ENCODE measurements around the gene XPO1.
"Not testable (repeated sequence)": the region's sequence is repeated elsewhere in the genome, so short reads cannot be mapped to it uniquely, and the experiment has no call there.

XPO1 gene

DNA sequence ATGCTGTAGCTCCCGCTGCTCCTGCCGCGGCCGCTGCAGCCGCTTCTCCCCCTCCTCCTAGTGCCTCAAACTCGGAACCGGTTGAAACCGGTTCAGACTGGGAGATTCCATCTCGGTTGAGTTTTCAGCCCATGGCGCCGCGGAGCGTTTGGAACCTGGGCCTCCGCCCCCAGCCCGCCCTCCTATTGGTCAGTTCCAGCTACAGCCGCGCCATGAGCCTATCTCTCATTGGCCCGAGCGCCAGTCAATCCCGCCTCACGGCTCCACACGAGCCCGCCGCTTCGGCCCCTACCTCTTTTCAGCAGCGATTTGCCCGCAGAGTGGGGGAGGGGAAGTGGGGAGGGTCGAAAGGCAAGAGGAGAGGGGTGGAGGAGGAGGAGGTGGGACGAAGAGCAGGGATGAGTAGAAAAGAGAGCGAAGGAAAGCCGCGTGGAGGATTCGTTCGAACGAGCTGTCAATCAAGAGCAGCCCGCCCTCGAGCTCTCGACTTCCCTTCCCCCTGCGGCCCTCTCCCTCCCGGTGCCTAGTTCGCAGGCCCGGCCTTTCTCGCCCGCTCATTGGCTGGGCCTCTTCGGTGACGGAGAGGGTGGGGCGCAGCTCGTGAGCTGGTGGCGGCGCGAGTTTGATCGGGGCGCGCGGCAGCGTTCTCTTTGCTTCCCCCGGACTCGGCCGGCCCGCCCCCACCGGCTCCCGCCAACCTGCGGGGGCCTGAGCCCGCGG, at the start of gene XPO1:
XPO1 (minus strand) TSS at position 157 of the 720 bp plus-strand sequence. CDS start 4,459 bp downstream, outside the sequence.
- FAIRE-seq (peak; percentile 96), DNase-seq (ENCODE audit: extremely low spot score, insufficient read length, low read depth) (peak; percentile 92)

DNA sequence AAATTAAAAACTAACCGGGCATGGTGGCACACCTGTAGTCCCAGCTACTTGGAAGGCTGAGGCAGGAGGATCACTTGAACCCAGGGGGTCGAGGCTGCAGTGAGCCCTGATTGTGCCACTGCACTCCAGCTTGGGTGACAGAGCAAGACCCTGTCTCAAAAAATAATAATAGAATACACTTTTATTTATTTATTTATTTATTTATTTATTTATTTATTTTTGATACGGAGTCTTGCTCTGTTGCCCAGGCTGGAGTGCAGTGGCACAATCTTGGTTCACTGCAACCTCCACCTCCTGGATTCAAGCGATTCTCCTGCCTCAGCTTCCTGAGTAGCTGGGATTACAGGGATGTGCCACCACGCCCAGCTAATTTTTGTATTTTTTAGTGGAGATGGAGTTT, 48.8 kb upstream of the XPO1 start:
- not testable (repeated sequence) for FAIRE-seq; DNase-seq (ENCODE audit: extremely low spot score, insufficient read length, low read depth)

GRCh38 chr2:61585383-61585782, 47.2 kb upstream of the XPO1 start:
- no peak for FAIRE-seq

DNA sequence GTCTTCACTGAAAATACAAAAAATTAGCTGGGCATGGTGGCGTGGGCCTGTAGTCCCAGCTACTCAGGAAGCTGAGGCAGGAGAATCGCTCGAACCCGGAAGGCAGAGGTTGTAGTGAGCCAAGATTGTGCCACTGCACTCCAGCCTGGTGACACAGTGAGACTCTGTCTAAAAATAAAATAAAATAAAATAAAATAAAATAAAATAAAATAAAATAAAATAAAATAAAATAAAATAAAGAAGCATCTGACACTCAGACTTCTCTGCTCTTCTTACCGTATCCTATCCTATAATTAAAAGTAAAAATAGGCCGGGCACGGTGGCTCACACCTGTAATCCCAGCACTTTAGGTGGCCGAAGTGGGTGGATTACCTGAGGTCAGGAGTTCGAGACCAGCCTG, 46.2 kb upstream of the XPO1 start:
- not testable (repeated sequence) for FAIRE-seq; DNase-seq (ENCODE audit: extremely low spot score, insufficient read length, low read depth)

More at GRCh38 chr2:61585383-61585782, 47.2 kb upstream of the XPO1 start:
- no peak for DNase-seq (ENCODE audit: extremely low spot score, insufficient read length, low read depth)

DNA sequence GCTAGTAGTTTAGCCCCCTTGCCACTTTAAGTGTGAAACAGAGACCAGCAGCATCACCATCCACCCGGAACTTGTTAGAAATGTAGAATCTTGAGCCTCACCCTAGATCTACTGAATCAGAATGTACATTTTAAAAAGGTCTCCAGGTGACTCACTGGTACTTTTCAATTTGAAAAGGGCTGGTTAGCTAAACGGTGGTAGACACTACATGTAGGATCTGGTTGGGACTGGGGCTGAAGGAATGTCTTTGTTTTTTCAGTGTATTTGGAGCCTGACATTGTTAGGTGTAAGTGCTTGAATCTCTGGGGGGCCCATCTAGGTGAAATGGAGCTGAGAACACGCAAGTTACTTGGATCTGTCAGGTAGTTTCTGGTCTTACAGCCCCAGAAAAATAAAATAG, 44.0 kb upstream of the XPO1 start:
- DNase-seq (ENCODE audit: extremely low spot score, insufficient read length, low read depth) (no peak), FAIRE-seq (no peak)

- no peak for FAIRE-seq
- DNase-seq (ENCODE audit: extremely low spot score, insufficient read length, low read depth) = no peak
Observed at GRCh38 chr2:61581716-61582115, 43.6 kb upstream of the XPO1 start.

DNA sequence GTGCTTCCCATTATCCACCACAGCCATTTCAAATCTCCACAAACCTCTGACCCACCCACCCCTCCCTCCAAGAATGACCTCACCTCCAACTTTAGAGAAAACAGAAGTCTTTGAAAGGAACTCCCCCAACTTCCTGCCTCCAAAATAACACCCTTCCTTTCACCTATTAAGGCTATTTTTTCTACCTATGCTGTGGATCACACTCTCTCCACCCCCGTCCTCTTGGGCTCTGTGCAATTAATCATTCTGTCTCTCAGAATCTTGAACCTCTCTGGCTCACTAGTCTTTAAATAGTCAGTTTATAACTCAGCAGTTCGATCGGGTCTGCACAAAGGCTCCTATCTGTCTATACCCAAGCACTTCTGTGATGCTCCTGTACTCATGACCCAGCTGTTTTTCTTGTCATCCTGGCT, 37.3 kb upstream of the XPO1 start:
- DNase-seq (ENCODE audit: extremely low spot score, insufficient read length, low read depth) (no peak), FAIRE-seq (no peak)

DNA sequence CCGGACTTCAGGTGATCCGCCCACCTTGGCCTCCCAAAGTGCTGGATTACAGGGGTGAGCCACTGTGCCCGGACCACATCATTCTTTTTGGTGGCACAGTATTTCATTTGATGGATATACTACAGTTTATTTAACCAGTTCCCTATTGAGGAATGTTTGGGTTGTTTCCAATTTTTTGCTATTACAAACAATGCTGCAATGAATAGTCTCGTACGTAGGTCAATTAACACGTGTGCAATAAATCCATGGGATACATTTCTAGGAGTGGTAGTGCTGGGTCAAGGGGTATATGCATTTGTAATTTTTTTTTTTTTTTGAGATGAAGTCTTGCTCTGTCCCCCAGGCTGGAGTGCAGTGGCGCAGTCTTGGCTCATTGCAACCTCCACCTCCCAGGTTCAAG, 28.4 kb upstream of the XPO1 start:
- FAIRE-seq = no peak

DNA sequence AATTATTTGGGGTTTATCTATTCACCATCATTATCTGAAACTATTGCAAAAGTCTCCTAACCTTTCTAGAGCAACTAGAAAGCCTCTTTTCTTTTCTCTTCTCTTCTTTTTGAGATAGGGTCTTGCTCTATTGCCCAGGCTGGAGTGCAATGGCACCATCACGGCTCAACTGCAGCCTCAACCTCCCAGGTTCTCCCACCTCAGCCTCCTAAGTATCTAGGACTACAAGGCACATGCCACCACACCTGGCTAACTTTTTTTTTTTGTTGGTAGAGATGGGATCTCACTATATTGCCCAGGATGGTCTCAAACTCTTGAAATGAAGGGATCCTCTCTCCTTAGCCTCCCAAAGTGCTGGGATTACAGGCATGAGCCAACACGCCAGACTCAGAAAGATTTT, 24.5 kb upstream of the XPO1 start:
- FAIRE-seq (no peak), DNase-seq (ENCODE audit: extremely low spot score, insufficient read length, low read depth) (no peak)

More for the DNA sequence above, 28.4 kb upstream of the XPO1 start:
- no peak for DNase-seq (ENCODE audit: extremely low spot score, insufficient read length, low read depth)

- no peak for DNase-seq (ENCODE audit: extremely low spot score, insufficient read length, low read depth)
- FAIRE-seq = no peak
Observed at GRCh38 chr2:61558160-61558559, 20.0 kb upstream of the XPO1 start.

GRCh38 chr2:61557381-61557780, 19.2 kb upstream of the XPO1 start:
- DNase-seq (ENCODE audit: extremely low spot score, insufficient read length, low read depth) (no peak), FAIRE-seq (no peak)

DNA sequence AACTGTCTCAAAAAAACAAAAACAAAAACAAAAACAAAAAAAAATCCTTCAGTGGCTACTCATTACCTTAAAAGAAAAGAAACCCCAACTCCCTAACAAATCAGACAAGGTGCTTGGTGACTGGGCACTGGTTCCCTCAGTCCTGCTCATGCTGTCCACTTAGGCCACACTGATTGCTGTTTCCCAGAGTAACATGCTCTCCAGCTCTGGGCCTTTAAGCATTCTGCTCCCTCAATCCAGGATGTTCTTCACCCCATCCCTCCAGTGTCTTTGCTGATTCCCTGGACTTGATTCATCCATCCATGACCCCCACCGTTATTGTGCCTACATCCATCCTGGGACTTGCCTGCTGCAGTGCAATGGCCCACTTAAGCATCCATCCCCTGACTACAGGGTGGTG, 16.4 kb upstream of the XPO1 start:
- DNase-seq (ENCODE audit: extremely low spot score, insufficient read length, low read depth) (no peak), FAIRE-seq (no peak)

DNA sequence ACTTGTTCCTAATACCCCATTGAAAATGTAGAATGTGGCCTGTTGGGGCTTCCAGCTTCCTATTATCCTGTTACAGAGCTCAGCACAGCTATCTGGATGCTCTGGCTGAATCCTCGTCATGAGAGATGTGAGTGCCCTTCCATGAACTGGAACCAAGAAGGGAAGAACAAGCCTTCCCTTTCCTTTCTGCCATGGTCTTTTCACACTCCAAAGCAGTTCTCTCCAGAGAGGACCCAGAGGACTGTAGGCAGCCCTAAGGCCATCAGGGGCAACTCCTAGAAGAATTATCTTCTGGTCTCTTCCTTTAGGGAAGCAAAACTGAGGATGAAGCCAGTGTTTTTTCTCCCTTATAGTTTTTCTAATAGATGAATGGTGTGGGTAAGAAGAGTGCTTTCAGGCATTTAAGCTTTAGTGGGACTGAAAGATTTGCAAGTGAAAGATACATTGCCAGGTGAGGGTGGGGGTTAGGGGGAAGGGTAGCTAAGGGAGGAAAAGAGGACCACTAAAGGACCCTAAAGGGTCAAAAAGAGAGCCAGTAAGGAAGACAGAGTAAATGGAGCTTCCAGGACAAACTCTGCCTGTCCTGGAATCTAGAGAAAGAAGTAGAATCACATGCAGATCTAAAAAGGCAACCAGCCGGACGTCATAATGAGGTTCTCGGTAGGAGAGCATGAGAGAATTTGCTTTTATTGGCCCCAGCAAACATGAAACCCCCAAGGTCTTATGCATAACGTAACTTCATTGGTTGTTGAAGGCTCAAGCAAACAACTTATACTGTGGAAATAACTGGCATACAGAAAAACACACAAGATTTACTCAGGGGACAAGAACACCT, 12.4 kb upstream of the XPO1 start:
- FAIRE-seq (no peak), DNase-seq (ENCODE audit: extremely low spot score, insufficient read length, low read depth) (no peak)

GRCh38 chr2:61549546-61549945, 11.4 kb upstream of the XPO1 start:
- DNase-seq (ENCODE audit: extremely low spot score, insufficient read length, low read depth) (no peak), FAIRE-seq (no peak)

DNA sequence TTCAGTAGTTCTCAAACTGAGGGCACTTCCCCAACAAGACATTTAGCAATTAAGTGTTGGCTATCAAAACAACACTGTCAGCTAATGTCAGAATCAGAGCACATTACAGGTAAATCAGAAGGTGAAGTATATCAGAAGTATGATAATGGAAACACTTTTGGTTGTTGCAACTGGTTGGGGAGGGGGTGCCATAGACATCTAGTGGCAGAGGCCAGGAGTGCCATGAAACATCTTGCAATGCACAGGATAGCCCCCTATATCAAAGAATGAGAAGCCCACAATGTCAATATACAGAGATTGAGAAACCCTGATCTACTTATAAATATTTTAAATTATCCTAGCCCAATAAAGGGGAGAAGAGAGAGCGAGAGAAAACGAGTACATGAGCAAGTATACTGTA, 4.9 kb upstream of the XPO1 start:
- DNase-seq (ENCODE audit: extremely low spot score, insufficient read length, low read depth) = no peak
- no peak for FAIRE-seq

GRCh38 chr2:61540167-61540566, 2.0 kb upstream of the XPO1 start:
- not testable (repeated sequence) for FAIRE-seq; DNase-seq (ENCODE audit: extremely low spot score, insufficient read length, low read depth)

DNA sequence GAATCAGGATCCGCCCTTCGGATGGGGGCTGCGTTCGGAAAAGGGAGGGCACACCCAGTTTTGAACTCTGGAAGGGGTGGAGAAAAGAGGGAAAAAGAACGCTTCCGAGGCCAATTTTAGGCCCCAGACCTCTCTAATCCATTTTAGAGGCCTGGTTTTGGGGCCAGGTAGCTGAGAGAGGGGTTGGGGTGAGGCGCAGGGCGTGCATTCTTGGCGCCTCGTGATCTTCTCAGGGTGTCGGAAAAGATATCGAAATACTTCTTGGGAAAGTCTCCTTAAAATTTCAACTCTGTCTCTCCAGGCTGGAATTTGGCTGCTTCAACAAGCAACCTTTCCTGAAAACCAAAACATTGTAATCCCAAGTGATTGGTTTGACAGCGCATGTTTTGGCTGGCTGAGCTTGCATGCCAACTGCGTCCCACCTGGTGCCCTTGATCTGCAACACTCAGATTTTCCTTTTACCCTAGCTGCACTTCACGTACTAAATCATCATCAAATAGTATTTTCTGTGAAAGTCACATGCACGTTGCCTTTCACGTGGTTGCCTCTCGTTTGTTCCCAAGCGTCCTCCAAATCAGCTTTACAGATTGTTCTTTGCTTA, 864 bp upstream of the XPO1 start:
- DNase-seq (ENCODE audit: extremely low spot score, insufficient read length, low read depth) (no peak), FAIRE-seq (peak; percentile 36)

DNA sequence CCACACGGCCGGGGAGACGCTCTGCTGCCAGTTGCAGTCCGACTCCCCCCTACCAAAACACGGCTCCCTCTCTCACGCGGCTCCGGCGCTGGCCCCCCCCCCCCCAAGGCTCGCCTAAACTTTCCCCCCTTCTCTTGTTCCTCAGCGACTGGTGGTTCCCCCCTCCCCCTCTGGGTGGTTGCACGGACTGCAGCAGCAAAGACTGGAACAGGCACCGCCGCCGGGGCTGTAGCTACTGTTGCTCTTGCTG, 281 bp downstream of the XPO1 start:
- no peak for DNase-seq (ENCODE audit: extremely low spot score, insufficient read length, low read depth)
- no peak for FAIRE-seq

DNA sequence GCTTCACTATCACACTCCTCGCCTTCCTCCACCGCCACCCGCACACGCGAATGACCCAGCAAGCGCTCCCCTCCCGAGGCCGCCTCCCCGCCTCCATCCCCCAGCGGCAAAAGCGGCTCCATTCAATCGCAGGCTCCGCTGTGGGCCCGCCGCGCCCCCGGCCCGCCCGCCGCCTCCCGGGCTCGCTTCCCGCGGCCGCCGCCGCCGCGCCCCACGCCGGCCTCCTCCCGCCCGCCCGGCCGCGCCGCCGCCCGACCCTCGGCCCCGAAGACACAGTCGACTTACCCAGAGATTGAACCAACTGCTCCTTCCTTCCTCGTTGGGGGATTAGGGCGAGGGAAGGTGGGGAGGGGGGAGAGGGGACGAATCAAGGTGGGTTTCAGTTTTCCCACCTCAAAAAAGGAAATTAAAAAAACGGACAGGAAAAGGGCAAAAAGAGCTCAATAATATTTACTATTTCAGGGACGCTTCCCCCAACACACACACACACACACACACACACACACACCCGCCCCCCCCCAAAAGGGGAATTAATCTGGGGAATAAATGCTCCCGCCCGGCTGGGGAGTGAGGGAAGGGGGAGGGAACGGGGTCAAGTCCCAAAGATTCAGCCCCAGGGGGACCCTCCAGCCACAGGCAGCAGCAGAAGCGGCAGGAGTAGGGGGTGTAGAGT, 743 bp downstream of the XPO1 start:
- FAIRE-seq (no peak), DNase-seq (ENCODE audit: extremely low spot score, insufficient read length, low read depth) (no peak)

DNA sequence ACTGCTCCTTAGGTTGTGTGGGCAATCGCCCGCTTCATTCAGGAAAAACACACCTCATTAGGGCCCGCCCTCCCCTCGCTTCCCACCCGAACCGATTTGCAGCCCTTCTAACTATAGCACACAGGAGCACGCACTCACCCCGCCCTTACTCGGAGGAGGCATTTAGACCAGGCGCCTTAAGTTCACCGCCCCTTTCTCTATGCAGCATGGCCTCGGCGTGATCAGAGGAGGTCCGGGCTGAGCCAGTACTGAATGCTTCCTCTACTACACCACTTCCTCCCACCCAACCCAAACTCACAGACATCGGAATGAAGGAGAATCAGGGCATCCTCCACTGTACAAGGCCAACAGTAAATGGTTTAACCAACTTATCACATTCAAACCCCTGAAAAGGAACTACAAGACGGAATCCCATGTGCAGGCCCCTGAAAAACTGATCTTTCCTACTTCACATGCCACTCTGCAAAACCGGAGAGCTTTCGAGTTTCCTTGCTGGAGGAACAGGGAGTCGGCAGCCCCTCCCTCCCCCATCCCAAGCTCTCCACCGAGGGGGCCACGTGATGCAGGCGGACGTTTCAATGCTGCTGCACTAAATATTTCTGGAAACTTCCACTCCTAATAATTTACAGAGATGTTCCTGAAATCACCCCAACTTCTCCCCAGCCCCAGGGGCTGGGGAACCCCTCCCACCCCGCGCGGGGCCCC, 1.4 kb downstream of the XPO1 start:
- FAIRE-seq (peak; percentile 95), DNase-seq (ENCODE audit: extremely low spot score, insufficient read length, low read depth) (peak; percentile 49)
